Ishikawa (cell line): ENCODE measurements around the gene IL12RB2.

Experiments used
- CEBPB ChIP-seq: IDR thresholded peaks from 2 replicates; pipeline ENCODE4 v1.6.1; 2012
- CREB1 ChIP-seq: IDR thresholded peaks from 2 replicates; pipeline ENCODE4 v1.6.1; 2012; ENCODE audit warnings: low read depth
- EGR1 ChIP-seq: IDR thresholded peaks from 2 replicates; pipeline ENCODE4 v1.6.1; 2012
- EP300 ChIP-seq: IDR thresholded peaks from 2 replicates; pipeline ENCODE4 v1.6.1; 2012; ENCODE audit warnings: borderline replicate concordance
- FOXM1 ChIP-seq: IDR thresholded peaks from 2 replicates; pipeline ENCODE4 v1.6.1; 2012; ENCODE audit warnings: low read depth, borderline replicate concordance
- MAX ChIP-seq: IDR thresholded peaks from 2 replicates; pipeline ENCODE4 v1.6.1; 2012
- NFIC ChIP-seq: IDR thresholded peaks from 2 replicates; pipeline ENCODE4 v1.6.1; 2012
- RAD21 ChIP-seq: IDR thresholded peaks from 2 replicates; pipeline ENCODE4 v1.6.1; 2012; ENCODE audit warnings: low read depth
- REST ChIP-seq: IDR thresholded peaks from 2 replicates; pipeline ENCODE4 v1.6.1; 2012; ENCODE audit warnings: low read depth, mild to moderate bottlenecking
- TAF1 ChIP-seq: IDR thresholded peaks from 2 replicates; pipeline ENCODE4 v1.6.1; 2012; ENCODE audit warnings: low read depth, mild to moderate bottlenecking
- TCF12 ChIP-seq: IDR thresholded peaks from 2 replicates; pipeline ENCODE4 v1.6.1; 2012; ENCODE audit warnings: low read depth
- TEAD4 ChIP-seq: IDR thresholded peaks from 2 replicates; pipeline ENCODE4 v1.6.1; 2012
- USF1 ChIP-seq: IDR thresholded peaks from 2 replicates; pipeline ENCODE4 v1.6.1; 2012
- YY1 ChIP-seq: IDR thresholded peaks from 2 replicates; pipeline ENCODE4 v1.6.1; 2012; ENCODE audit warnings: low read depth
- ZBTB7A ChIP-seq: IDR thresholded peaks from 2 replicates; pipeline ENCODE4 v1.6.1; 2012; ENCODE audit warnings: low read depth

Gene IL12RB2

GRCh38 chr1:67273591-67273990 is 34.1 kb upstream of the IL12RB2 start:
- TF ChIP-seq TCF12: no peak
- no peak for TF ChIP-seq EP300
- TF ChIP-seq USF1: no peak
- no peak for TF ChIP-seq MAX
- TF ChIP-seq TEAD4: no peak
- TF ChIP-seq EGR1: no peak
- TF ChIP-seq REST: no peak
- TF ChIP-seq ZBTB7A: no peak
- no peak for TF ChIP-seq FOXM1
- no peak for TF ChIP-seq YY1
- TF ChIP-seq CEBPB: no peak; the same call in 1 of the 2 replicates
- TF ChIP-seq CREB1: no peak
- no peak for TF ChIP-seq TAF1
- no peak for TF ChIP-seq RAD21
- TF ChIP-seq NFIC: no peak

GRCh38 chr1:67274623-67275325 is 32.9 kb upstream of the IL12RB2 start:
- TF ChIP-seq MAX (no peak), CREB1 (no peak), TAF1 (no peak), EGR1 (no peak), FOXM1 (no peak), RAD21 (no peak), REST (no peak), CEBPB (no peak)

GRCh38 chr1:67280696-67281095 is 27.0 kb upstream of the IL12RB2 start:
- TF ChIP-seq MAX: no peak
- TF ChIP-seq YY1: no peak
- no peak for TF ChIP-seq TCF12
- no peak for TF ChIP-seq RAD21
- no peak for TF ChIP-seq CEBPB
- TF ChIP-seq ZBTB7A: no peak
- no peak for TF ChIP-seq TEAD4

- TF ChIP-seq YY1 (no peak), MAX (no peak), TEAD4 (no peak), EGR1 (no peak), EP300 (no peak), CEBPB (no peak), RAD21 (no peak), USF1 (no peak), NFIC (no peak), REST (no peak), ZBTB7A (no peak), TCF12 (no peak), FOXM1 (no peak), CREB1 (no peak)
Measured at GRCh38 chr1:67281244-67281643, 26.4 kb upstream of the IL12RB2 start.
